Glutamatergic neuron (in vitro differentiated cells): Measurements from ENCODE around the gene KIF3C. TPM values are rescaled to one million over a fixed set of nuclear protein-coding genes. Genes with fewer than 3 reads are reported as not detected.
"Not testable (repeated sequence)": the region's sequence is repeated elsewhere in the genome, so short reads cannot be mapped to it uniquely, and the experiment has no call there.

ENCODE experiments used
- DNase-seq: peaks from one replicate; pipeline ENCODE4 v3.0.0; 2022
- H3K27ac Mint-ChIP-seq: one replicate; pipeline ENCODE4 v1.8.0; 2020; ENCODE audit warnings: mild to moderate bottlenecking, mixed read lengths, inconsistent platforms; ENCODE audit not compliant: unreplicated experiment
- H3K27me3 Mint-ChIP-seq: one replicate; pipeline ENCODE4 v1.8.0; 2020; ENCODE audit warnings: mild to moderate bottlenecking, moderate library complexity, mixed read lengths, inconsistent platforms; ENCODE audit not compliant: unreplicated experiment
- H3K36me3 Mint-ChIP-seq: one replicate; pipeline ENCODE4 v1.8.0; 2020; ENCODE audit warnings: mild to moderate bottlenecking, mixed read lengths, inconsistent platforms; ENCODE audit not compliant: unreplicated experiment
- H3K4me1 Mint-ChIP-seq: one replicate; pipeline ENCODE4 v1.8.0; 2020; ENCODE audit warnings: mild to moderate bottlenecking, low read depth, mixed read lengths, inconsistent platforms; ENCODE audit not compliant: unreplicated experiment
- H3K4me3 Mint-ChIP-seq: one replicate; pipeline ENCODE4 v1.8.0; 2020; ENCODE audit warnings: mild to moderate bottlenecking, mixed read lengths, inconsistent platforms; ENCODE audit not compliant: unreplicated experiment
- H3K9me3 Mint-ChIP-seq: one replicate; pipeline ENCODE4 v1.8.0; 2020; ENCODE audit warnings: mild to moderate bottlenecking, moderate library complexity, mixed read lengths, inconsistent platforms; ENCODE audit not compliant: unreplicated experiment
- long read RNA-seq: library from polyadenylated mRNA; unstranded; transcript quantifications from one replicate; pipeline ENCODE4 v2.0.0, GENCODE V29; 2020; ENCODE audit not compliant: unreplicated experiment
- total RNA-seq: library from RNA; stranded (reverse); fragmentation: NEBNext Ultra II Directional; extraction: Animal tissue kit (Norgen Biotek cat#: 25700); gene quantifications from one replicate; pipeline ENCODE4 v1.2.1, GENCODE V29; 2021; ENCODE audit not compliant: unreplicated experiment
- TF ChIP-seq, protein P1 (sequence below): fragments of 200-600 bp; sonication (generic); IDR thresholded peaks from one replicate; pipeline ENCODE4 v1.5.0; 2021; ENCODE audit not compliant: partially characterized antibody, unreplicated experiment

KIF3C gene
- total RNA-seq, result 210 TPM
- long read RNA-seq, full-length matches to known transcripts, result 6 of 12 reads
- long read RNA-seq, partial matches to known transcripts, result 1 of 12 reads
- long read RNA-seq, other reads (novel, unspliced or antisense), result 5 of 12 reads

GRCh38 chr2:25982273-25982967 is at the start of gene KIF3C:
Gene KIF3C (minus strand): TSS chr2:25982497. CDS start chr2:25981917, 580 bp downstream.
- Mint-ChIP-seq H3K27me3 (peaks cover 8% of the 10 kb centered on the region), H3K36me3 (peaks cover 12% of the 10 kb centered on the region), H3K4me3 (peak within 1 kb of the TSS; percentile 94), H3K4me1 (peaks cover 29% of the 10 kb centered on the region), H3K9me3 (peaks cover 14% of the 10 kb centered on the region), H3K27ac (peak within 1 kb of the TSS; percentile 99)
- TF ChIP-seq, protein P1, sequence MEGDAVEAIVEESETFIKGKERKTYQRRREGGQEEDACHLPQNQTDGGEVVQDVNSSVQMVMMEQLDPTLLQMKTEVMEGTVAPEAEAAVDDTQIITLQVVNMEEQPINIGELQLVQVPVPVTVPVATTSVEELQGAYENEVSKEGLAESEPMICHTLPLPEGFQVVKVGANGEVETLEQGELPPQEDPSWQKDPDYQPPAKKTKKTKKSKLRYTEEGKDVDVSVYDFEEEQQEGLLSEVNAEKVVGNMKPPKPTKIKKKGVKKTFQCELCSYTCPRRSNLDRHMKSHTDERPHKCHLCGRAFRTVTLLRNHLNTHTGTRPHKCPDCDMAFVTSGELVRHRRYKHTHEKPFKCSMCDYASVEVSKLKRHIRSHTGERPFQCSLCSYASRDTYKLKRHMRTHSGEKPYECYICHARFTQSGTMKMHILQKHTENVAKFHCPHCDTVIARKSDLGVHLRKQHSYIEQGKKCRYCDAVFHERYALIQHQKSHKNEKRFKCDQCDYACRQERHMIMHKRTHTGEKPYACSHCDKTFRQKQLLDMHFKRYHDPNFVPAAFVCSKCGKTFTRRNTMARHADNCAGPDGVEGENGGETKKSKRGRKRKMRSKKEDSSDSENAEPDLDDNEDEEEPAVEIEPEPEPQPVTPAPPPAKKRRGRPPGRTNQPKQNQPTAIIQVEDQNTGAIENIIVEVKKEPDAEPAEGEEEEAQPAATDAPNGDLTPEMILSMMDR, result no peak
- DNase-seq, result peak; percentile 90

GRCh38 chr2:26028083-26028482 is 45.8 kb upstream of the KIF3C start:
- H3K4me3 Mint-ChIP-seq, DNase-seq, H3K4me1 Mint-ChIP-seq, H3K9me3 Mint-ChIP-seq, H3K36me3 Mint-ChIP-seq, H3K27me3 Mint-ChIP-seq: not testable (repeated sequence)
- peak overlapping the region; percentile 28 for H3K27ac Mint-ChIP-seq

DNA sequence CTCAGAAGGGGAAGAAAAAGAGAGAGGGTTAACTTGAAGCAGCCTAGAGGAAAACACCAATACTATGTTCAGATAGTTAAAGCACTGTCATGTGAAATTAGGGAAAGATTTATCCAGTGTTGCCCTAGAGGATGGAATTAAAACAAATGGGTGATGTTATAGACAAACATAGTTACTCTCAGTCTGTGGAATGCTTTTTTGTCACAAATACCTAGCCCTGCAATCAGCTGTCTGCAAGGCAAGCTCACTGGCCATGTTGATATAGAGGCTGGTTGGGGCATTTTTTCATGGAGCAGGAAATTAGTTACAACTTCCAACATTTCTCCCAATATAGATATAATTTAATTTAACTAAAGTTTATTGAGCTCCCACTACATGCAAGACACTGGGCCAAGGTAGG is 43.2 kb upstream of the KIF3C start:
- no peak for DNase-seq
- TF ChIP-seq, protein P1, result no peak
- Mint-ChIP-seq H3K9me3 (no peaks in the 10 kb centered on the region), H3K4me3 (no peak overlapping the region), H3K4me1 (no peaks in the 10 kb centered on the region), H3K36me3 (no peaks in the 10 kb centered on the region), H3K27me3 (no peaks in the 10 kb centered on the region), H3K27ac (no peak overlapping the region)

DNA sequence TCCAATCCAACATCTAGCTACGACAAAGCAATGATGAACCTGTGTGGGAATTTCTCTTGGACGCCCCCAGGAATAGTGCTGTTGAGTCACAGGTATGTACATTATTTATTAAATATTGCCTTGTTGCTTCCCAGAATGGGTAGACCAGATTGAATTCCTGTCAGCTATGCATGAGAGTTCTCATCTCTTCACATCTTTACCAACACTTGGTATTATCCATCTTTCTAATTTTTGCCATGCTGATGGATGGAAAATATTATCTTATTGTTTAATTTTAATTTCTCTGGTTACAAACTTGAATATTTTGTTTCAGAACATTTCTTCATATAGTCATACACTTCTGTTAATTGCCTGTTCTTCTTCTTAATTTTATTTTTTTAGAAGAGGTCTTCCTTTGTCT is 42.0 kb upstream of the KIF3C start:
- Mint-ChIP-seq H3K4me3 (no peak overlapping the region), H3K36me3 (no peaks in the 10 kb centered on the region), H3K9me3 (no peaks in the 10 kb centered on the region), H3K4me1 (no peaks in the 10 kb centered on the region), H3K27ac (no peak overlapping the region), H3K27me3 (no peaks in the 10 kb centered on the region)
- TF ChIP-seq, protein P1, result no peak
- DNase-seq, result no peak

DNA sequence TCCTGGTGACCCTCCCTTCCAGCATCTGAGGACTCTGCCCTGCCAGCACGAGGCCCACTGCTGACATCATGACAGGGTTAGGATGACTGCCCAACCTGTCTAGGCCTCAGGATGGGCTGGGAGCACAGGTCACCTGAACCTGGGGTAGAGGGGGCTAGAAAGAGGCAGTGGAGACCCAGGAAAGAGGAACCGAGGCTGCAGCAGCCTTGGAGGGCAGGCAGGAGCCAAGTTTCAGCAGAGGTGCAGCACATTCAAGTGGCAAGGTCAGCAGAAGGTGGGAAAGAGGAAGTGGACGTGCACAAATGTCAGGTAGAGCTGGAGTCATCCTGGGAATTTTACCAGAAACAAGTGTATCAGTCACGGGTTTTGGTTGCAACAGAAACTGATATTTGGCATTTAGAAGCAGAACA is 37.9 kb upstream of the KIF3C start:
- Mint-ChIP-seq H3K27ac (no peak overlapping the region), H3K4me1 (peaks cover 10% of the 10 kb centered on the region), H3K27me3 (peaks cover 2% of the 10 kb centered on the region), H3K36me3 (no peaks in the 10 kb centered on the region), H3K4me3 (no peak overlapping the region), H3K9me3 (peaks cover 6% of the 10 kb centered on the region)
- TF ChIP-seq, protein P1, result no peak
- DNase-seq, result no peak
